GM21576 (cell line): Measurements from ENCODE around the gene STK38L.

ENCODE experiments used
- ATAC-seq: cut with Tn5 transposase; IDR thresholded peaks from one replicate; pipeline ENCODE4 v1.9.1; 2021; ENCODE audit warnings: mild to moderate bottlenecking, moderate library complexity; ENCODE audit not compliant: unreplicated experiment

Gene STK38L

GRCh38 chr12:27273114-27273513 is 29.0 kb downstream of the STK38L start:
- no peak for ATAC-seq

- no peak for ATAC-seq
Measured at GRCh38 chr12:27274706-27275105, 30.6 kb downstream of the STK38L start.

- no peak for ATAC-seq
Measured at GRCh38 chr12:27276275-27276674, 32.2 kb downstream of the STK38L start.

- ATAC-seq: peak; percentile 92
Measured at GRCh38 chr12:27277846-27278260, 33.8 kb downstream of the STK38L start.

- ATAC-seq: no peak
Measured at GRCh38 chr12:27279826-27280225, 35.7 kb downstream of the STK38L start.

GRCh38 chr12:27280412-27280811 is 36.3 kb downstream of the STK38L start:
- ATAC-seq: no peak

GRCh38 chr12:27282754-27283153 is 38.7 kb downstream of the STK38L start:
- no peak for ATAC-seq

- ATAC-seq: no peak
Measured at GRCh38 chr12:27284021-27284420, 39.9 kb downstream of the STK38L start.

GRCh38 chr12:27284751-27285150 is 40.7 kb downstream of the STK38L start:
- no peak for ATAC-seq

- no peak for ATAC-seq
Measured at GRCh38 chr12:27285403-27285802, 41.3 kb downstream of the STK38L start.

GRCh38 chr12:27289414-27289813 is 45.3 kb downstream of the STK38L start:
- ATAC-seq: peak; percentile 44

GRCh38 chr12:27290501-27291168 is 46.5 kb downstream of the STK38L start:
- ATAC-seq: no peak

GRCh38 chr12:27291862-27292261 is 47.8 kb downstream of the STK38L start:
- ATAC-seq: no peak

GRCh38 chr12:27292718-27293117 is 48.6 kb downstream of the STK38L start:
- no peak for ATAC-seq

- ATAC-seq: no peak
Measured at GRCh38 chr12:27293463-27293862, 49.4 kb downstream of the STK38L start.

GRCh38 chr12:27296674-27297073 is 52.6 kb downstream of the STK38L start:
- no peak for ATAC-seq

- ATAC-seq: no peak
Measured at GRCh38 chr12:27297566-27297965, 53.5 kb downstream of the STK38L start.

GRCh38 chr12:27299102-27299501 is 55.0 kb downstream of the STK38L start:
- no peak for ATAC-seq

- no peak for ATAC-seq
Measured at GRCh38 chr12:27300226-27300625, 56.1 kb downstream of the STK38L start.

- ATAC-seq: no peak
Measured at GRCh38 chr12:27303139-27304111, 59.3 kb downstream of the STK38L start.

GRCh38 chr12:27304856-27305255 is 60.8 kb downstream of the STK38L start:
- no peak for ATAC-seq
